HG03103 (cell line): ENCODE data around the gene SH3RF3.

ENCODE experiments used
- ATAC-seq: cut with Tn5 transposase; IDR thresholded peaks from one replicate; pipeline ENCODE4 v1.9.1; 2021; ENCODE audit warnings: low read depth; ENCODE audit not compliant: unreplicated experiment

The SH3RF3 gene

DNA sequence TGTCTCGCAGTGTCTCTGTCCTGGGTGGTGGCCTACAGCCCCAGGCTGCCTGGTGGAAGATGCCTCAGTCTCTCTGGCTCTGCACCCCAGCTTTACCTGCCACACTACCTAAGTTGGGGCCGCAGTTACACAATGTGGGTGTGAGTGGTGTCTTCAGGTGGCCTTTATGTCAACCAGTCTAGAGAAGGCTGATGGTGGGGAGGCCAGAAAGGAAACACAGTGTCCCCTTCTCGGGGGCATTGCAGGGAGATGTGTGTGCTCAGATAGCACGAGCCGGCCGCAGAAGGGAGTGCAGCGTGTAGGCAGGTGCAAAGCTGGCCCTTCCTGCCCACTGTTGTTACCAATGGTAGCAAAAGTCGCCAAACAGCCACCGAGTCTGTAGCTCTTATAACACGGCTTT, 216.1 kb downstream of the SH3RF3 start:
- no peak for ATAC-seq

DNA sequence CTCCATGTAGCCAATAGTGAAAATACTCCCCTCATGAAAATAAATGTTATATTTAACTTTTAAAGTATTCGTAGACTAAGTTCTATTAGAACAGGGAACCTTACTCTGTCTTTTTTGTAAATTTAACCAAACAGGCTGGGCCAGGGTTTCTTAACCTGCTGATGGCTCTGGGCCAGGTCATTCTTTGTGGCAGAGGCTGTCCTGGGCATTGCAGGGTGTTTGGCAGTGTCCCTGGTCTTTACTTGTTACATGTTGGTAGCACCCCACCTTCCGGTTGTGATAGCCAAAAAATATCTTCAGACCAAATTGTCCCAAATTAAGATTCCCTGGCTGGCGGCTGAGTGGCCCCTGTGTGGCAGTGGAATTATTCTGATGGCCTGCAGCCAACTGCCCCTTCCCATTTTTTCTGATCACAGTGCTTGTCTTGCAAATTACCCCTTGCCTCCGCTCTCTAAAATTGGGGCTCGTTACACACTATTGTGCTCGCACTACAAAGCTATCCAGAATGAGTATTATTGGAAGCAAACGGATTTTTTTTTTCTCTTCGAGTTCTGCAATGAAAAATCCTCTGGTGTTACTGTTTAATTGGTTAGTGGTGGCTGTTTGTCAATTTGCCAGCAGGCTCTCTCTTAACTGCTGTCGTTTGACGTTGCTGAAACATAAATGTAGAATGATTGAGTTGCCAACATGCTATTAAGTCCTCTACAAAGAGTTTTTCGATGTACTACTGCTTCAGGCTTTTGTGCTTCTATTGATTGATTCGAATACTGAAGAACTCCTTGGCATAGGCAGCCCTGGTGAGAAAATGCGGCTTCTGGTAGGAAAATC, 216.9 kb downstream of the SH3RF3 start:
- no peak for ATAC-seq

DNA sequence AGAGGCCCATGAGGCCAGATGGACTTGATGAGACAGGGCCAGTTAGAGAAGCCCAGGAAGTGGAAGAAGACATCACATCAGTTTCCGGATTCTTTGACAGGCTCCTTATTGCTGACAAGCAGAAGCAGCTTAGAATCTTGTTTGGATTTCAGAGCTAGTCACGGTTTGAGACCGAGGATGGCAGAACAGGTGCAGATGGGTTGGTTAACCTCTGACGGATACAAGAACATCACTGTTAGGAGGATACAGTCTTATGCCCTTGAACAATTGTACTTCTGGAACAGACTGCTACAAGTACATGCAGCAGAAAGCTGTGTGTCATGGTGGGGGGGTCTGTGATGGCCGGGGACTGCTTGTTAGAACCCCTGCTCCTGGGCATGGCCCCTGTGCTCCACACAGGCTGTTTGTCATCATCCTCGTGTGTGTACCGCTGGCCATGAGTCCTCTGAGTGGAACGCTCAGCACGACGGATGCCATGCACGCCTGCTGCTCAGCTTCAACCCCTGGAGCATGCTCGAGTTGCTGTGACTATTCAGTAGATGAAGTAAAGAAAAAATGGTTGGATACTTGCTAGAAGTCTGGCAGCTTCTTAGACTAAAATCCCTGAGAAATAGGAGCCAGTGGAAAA, 217.7 kb downstream of the SH3RF3 start:
- no peak for ATAC-seq

DNA sequence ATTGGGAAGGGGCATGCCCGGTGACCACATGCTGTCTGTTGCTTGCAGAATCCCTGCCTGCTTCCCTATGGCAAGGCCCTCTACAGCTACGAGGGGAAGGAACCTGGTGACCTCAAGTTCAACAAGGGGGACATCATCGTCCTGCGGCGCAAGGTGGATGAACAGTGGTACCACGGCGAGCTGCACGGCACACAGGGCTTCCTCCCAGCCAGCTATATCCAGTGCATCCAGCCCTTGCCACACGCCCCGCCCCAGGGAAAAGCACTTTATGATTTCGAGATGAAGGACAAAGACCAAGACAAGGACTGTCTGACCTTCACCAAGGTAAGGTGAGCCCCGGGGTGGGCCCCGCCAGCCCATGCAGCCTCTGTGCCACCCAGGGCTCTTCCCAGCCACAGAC, 218.6 kb downstream of the SH3RF3 start:
- no peak for ATAC-seq

DNA sequence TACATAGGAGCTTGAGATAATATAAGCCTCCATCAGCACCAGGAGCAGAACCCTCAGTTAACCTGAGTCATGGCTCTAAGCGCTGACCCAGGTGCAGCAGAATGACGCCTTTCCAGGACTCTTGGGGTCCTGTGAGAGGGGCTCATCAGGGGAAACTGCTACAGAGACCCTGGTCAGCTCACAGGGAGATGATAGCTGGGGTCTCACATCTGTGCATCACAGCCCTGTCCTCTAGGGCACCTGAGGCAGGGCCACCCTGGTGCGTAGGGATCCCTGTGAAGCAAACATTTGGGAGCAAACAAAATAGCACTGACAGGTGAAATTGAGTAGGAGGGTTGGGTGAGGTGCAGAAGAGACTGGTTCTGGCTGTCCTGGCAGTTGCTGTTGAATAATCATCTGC, 219.2 kb downstream of the SH3RF3 start:
- no peak for ATAC-seq

DNA sequence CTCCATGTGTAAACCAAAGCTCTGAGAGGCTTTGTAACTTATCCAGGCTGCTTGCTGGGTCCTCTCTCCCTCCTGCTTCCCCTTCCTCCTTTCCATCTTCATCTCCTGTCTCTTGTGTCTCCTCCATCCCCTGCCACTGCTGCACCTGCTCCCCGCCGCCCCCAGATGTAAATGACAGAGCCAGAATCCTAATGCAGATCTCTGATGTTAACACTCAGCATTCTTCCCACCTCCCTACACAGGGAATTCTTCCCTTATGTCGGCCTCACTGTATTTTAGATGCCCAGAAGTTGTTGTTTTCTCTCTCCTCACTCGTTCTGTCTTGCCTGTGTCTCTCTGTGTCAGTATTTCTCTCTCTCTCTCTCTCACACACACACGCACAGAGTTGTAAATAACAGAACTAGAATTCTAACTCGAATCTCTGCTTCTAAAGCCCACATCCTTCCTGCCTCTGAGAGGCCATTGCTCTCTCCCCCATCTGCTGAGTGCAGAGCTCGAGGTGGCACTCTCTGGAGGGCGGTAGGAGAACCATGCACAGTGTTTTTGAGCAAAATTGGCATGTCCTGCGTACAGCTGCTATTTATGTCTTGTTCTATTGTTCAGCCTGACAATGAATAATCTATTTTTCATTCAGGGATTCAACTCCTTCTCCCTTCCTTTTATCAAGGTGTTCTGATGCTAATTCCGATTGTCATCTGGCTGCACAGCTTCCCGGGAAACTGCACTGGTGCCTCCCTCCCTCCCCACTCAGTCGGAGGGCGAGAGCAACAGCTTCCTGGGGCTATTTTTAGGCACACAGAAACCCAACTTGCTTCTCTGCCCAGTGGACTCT, 219.9 kb downstream of the SH3RF3 start:
- ATAC-seq = peak; percentile 60

DNA sequence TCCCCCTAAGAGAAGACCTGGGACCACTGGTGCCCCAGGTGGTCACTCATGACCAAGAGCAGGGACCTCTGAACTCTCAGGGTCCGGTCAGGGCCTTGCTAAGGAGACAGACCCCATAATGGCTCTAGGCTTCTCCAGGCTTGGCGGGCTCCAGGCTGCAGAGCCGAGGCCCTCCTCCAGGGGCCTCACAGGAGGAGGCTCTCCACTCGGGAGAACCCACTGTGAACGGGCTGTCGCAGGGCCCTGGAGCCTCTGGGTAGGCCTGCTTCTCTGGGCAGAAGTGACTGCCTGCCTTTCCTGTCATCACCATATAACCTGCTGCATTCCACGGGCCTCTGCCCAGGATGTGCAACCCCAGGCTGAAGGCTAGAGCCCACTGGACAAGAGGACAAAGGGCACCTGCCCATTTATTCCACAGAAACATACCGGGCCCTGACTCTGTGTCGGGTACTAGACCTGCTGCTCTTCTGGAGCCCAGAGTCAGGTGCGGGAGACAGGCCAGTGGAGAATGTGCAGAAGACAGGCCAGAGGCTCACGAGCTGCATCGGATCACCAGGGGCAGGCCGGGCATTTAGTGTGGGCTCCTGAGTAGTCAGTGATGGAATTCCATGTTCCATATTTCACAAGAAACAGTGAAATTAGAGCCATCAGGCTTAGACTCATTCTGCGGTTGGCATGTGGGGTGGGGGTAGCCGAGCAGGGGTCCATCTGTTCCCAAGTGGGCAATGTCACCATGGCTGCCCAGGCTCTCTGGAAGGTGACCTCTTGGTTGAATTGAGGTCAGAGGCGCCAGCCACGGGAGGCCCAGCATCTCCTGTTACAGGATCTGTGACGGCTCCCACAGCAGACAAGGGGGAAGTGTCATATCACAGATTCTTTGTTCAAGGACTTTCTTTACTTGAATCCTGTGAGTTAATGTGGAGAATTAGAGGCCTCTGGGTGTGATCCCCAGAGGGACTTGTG, 220.8 kb downstream of the SH3RF3 start:
- ATAC-seq = no peak

DNA sequence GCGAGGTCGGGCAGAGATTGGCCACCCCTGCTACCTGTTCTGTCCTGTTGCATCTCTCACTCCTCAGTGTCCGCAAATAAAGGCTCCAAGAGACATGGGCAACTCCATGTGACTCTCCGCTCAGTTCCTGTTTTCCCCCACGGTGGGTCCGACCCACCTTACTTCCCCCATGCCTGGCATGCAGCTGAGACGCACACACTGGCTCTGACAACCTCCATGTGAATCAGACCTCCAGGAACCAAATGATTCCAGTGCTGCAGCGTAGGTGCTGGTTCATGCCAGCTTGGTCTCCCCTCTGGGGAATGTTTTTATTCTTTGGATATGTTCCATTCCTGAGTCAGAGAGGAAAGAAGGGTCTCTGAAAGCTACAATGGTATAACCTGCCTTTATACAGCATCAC, 221.5 kb downstream of the SH3RF3 start:
- ATAC-seq = no peak

DNA sequence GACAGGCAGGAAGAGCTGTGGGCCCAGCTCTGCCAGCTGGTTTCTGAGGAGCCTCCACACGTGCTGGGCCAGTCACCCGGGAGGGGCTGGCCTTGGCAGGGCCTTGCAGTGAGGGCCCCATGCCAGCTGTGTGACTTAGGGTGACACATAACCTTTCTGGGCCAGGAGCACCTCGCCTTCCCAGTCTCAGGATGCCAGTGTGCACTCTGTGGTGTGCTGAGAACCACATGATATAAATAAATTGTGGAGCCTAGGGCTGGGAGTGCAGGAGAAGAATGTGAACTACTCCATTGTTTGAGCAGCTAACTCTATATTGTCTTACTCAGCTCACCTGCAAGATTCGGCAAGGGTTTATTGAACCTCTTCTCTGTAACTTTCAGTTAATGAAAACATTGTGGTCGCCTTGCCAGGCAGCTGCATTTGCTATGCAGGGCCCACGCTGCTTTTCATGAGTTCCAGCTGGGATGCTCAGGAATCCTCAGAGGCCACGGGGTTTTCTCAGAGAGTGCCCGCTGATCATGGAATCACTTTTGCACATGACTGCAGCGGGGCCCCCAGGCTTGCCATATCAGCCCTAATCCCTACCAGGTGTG, 222.3 kb downstream of the SH3RF3 start:
- ATAC-seq = no peak

DNA sequence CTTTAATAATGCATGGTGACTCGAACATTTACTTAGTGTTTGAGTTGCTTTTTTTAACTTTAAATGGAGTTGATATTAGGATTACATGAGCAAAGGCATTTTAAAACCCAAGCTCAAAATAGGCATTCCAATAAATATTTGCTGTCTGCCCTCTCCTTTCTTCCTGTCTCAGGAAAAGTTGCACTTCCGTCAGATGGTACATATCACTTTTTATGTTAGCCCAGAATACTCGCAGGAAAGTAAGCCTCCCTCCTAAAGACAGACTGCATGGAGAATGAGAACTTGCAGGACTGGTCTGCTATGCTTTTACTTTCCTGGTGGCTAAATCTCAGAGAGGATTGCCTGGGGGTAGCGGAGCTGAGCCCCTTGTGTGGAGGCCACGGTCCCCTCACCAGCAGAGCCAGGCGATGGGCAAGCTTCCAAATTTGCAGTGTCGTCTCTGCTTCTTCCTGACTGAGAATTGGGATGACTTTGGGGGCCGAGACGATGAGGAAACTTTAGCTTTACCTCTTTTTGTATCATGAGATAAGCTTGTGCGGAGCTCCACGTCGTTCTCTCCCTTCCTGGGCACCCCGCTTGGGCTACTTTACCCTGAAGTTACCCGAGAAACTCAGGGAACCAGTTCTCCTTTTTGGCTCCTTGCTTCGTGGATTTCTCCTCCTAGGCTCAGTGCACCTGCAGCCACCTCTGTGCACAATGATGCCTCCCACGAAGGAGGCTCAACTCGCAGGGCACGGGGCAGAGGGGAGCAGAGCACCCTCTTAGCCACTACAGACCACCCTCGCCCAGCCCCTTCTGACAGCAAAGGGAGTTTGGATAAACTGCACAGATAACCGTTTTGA, 223.3 kb downstream of the SH3RF3 start:
- no peak for ATAC-seq

DNA sequence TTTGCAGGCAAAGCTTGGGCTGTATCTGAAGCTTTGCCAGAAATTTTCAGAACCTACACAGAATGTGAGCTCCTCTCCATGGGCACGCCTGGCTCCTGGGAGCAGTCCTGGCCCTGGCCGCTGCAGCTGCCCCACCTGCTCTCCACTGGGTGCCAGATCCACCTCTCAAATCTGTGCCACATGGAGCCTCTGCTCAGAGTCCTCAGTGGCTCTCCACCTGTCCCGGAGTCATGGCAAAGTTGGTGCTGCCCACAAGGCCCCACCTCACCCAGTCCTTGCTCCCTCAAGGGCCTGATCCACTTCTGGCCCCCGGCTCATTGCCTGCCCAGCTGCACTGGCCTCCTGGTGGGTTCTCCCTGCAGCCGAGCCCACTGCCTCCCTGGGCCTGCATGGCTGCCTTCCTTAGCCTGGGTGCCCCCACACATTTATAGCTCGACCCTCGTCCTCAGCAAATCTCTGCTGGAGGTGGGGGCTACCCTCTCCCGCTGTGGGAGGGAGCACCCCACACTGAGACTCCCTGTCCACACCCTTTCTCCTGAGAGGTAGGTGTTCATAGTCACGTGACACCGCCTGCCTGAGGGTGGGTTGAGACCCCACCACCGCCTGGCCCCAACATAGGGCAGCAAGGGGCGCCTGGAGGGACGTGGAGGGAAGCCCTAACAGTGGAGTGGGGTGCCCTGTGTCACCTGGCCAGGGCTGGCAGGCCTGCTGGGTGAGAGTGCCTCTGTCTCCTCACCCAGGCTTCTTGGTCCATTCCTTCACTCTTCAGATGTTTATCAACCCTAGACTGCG, 224.1 kb downstream of the SH3RF3 start:
- ATAC-seq = no peak

DNA sequence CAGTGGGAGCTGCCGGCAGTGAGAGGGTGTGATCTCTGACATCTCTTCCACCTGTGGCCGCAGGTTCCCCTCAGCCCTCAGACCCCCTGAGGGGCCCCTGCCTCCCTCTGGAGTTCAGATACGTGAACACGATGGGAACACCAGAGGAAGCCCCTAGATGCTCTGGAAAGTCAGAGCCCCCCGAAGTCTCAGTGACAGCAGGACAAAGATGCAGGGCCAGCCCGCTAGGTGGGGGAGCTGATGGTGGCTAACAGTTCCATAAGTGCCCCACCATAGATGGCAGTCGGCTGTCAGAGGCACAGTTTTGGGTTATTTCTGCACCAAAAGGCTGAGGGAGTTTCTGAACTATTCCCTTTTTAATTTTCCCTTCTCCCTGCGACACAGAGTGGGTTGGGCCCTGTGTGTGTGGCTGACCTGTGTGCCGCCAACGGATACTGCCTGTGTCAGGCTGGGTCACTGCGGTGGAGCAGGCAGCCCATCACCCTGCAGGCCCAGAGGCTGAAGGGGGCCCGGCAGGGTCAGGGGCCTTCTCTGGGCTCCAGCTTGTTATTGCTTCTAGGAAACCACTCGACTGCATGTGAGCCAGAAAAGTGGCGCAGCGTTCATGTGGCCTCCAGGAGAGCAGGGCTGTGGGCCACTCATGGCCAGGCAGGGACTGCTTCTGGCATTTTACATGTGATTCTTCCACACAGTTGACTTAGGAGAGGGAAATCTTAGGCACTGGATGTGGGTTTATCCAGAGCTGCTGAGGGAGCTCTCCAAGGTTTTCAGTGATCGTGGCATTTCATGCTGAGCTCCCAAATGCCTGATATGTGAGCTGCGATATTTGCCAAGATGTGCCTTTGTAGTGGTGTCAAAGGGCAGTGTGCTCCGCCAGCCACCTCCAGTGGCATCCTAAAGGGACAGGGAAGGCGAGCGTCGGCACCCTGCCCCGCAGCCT, 225.1 kb downstream of the SH3RF3 start:
- ATAC-seq = no peak

DNA sequence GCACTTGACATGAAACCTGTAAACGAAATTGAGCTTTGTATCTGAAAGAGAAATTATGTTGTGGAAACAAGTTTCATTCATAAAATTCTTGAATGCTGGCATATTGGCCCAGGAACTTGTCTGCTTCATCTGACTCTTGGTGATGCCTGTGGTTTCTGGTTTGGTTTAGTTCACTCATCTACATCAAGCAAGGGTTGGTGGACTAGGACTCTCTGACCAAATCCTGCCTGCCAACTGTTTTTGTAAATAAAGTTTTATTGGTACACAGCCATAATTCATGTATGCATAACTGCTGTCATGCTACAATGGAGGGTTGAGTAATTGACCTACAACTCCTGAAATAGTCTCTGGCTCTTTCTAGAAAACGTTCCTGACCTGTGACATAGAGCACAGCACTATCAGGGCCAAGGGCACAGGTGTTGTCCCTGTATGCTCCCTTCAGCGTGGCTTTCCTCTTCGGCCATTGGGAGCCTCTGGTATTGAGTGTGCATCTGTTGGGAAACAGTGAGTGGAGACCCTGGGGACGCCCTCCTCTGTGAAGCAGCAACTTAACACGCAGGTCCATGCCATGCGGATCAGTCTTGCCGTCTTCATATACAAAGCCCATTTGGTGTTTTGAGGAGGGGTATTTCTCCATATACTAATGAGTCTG, 226.3 kb downstream of the SH3RF3 start:
- ATAC-seq = no peak

DNA sequence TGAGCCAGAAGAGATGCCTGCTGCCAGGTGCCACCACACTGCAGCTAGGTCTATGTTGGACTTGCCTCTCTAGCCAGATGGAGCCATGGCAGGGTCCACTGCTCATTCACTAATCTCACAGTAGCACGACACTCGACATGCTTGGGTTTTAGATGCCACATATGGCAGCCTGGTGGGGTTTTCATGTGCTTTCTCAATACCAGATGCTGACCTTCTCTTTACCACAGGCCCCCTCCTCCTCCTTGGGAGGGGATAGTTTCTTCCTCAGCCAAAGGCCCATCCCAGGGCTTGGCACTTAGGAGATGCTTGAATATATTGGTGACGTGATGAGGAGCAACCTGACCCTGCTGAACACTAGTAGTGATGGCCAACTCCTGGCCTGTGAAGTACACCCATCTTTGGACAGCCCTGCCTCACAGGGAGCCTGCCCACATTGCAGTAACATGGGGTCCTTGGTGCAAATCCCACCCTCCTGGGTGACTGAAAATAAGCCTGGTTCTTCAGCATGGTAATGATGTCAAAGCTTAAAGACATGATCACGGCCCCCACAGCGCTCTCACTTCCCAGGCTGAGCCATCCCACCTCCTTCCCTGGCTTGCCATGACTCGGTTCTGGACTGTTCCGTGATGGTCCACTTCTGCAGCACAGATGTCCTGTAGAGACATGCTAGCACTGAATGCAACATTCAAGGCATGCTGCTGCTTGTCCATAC, 227.5 kb downstream of the SH3RF3 start:
- ATAC-seq = no peak

DNA sequence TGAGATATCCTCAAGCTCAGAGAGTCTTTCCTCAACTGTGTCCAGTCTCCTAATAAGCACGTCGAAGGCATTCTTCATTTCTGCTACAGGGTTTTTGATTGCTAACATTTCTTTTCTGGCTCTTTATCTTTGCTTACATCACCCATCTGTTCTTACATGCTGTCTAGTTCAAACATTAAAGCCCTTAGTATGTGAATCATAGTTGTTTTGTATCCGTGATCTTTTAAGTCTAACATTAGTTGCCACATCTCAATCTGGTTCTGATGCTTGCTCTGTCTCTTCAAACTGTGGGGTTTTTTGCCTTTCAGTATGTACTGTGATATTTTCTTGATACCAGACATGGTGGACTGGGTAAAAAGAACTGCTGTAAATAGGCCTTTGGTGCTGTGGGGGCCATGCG, 235.2 kb downstream of the SH3RF3 start:
- ATAC-seq = no peak

DNA sequence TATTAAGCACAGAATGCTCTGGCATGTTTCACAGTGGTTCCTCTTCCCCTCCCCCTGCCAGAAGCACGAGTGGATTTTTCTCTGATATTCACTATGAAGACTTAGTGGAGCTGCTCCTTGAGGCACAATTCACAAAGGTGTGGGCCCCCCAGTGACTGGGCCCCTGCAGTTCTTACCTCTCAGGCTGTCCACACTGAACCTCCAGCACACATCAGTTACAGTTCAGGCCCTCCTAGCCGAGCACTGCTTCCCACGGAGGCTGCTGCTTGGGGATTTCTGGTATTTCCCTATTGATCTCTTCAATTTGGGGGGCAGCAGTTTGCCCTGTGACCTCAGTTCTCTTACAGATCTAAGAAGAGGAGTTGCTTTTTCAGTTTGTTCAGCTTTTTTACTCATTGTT, 236.1 kb downstream of the SH3RF3 start:
- no peak for ATAC-seq
